Upper lobe of right lung (tissue), 1 donor: Measurements from ENCODE around the gene GRIP1. TPM values are rescaled to one million over a fixed set of nuclear protein-coding genes. Genes with fewer than 3 reads are reported as not detected.

Experiments used
- ATAC-seq: fragments of 200-7000 bp; cut with Tn5 transposase; one replicate; pipeline ENCODE4 v1.9.1; 2020; ENCODE audit warnings: mild to moderate bottlenecking, moderate library complexity
- DNase-seq: peaks from one replicate; pipeline ENCODE4 v3.0.0-alpha.2; 2020
- H3K27ac ChIP-seq: fragments of 200-600 bp; one replicate; pipeline ENCODE4 v1.8.0; 2022
- H3K27me3 ChIP-seq: fragments of 200-600 bp; one replicate; pipeline ENCODE4 v1.8.0; 2022; ENCODE audit warnings: mild to moderate bottlenecking
- H3K36me3 ChIP-seq: fragments of 200-600 bp; one replicate; pipeline ENCODE4 v1.8.0; 2022
- H3K4me1 ChIP-seq: fragments of 200-600 bp; one replicate; pipeline ENCODE4 v1.8.0; 2022
- H3K4me3 ChIP-seq: fragments of 200-600 bp; one replicate; pipeline ENCODE4 v1.8.0; 2022; ENCODE audit warnings: mild to moderate bottlenecking
- H3K9me3 ChIP-seq: fragments of 200-600 bp; one replicate; pipeline ENCODE4 v1.8.0; 2022
- CTCF ChIP-seq: fragments of 200-600 bp; IDR thresholded peaks from one replicate; pipeline ENCODE4 v1.8.0; 2022; ENCODE audit warnings: antibody characterized with exemption
- intact Hi-C: fragments of 100-400 bp; cut with DNase I; formaldehyde crosslinking; loops from one replicate; pipeline ENCODE4 v1.11.0; 2022
- total RNA-seq: library from RNA; stranded (reverse); fragmentation: NEBNext Ultra II Directional; extraction: Animal tissue kit (Norgen Biotek cat#: 25700); gene quantifications from one replicate; pipeline ENCODE4 v1.2.1, GENCODE V29; 2021
- donor health status: DM: no; HTN: yes; CAD: no; lungs with severe emphysema.

Gene GRIP1
- total RNA-seq, 1 donor from 2014 or later: 5.2 TPM

DNA sequence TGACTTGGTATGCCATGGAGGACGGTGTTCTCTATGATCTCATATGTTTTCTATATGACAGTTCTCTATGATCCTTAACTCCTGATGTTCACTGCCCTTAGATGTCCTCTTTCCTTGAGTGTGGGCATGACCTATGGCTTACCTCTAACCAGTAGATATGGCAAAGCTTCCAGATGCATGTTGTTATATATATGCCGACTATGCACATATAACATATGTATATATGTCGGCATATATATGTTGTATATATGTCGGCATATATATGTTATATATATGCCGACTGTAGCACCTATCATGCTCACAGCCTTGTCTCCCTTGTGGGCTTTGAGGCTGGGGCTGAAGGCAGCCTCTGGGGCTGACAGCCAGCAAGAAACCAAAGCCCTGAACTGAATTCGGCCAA lies 106.0 kb downstream of the GRIP1 start:
- Histone ChIP-seq H3K27ac (no peak overlapping the region), H3K27me3 (no peaks in the 10 kb centered on the region), H3K9me3 (no peaks in the 10 kb centered on the region), H3K4me1 (no peaks in the 10 kb centered on the region), H3K4me3 (no peak overlapping the region), H3K36me3 (no peaks in the 10 kb centered on the region)
- ATAC-seq (no peak), DNase-seq (no peak)
- TF ChIP-seq CTCF: no peak
- intact Hi-C loops: no loop called here

DNA sequence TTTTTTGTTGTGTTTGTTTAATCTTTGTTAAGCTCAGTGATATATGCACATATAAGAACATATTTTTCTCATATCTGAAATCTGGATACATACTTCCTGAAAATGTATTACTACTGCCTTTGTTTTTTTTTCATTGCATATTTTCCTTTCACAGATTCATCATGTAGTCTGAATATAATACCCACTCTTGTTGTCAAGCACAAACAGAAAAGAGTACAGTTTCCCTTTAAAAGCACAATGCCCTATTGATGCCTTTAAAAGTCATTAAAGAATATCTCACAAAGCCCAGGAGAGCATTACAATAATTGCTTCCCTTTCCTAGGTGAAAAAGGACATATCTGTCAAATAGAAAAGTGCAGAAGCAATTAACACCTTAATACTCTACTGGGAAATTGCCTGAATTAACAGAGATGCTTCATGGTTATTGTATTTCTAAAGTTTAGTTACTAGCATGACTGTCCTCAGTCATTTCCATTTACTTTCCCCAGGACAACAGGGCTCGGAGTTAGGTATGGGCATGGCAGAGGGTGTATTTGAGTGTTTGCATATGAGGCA lies 107.4 kb downstream of the GRIP1 start:
- intact Hi-C loops: no loop called here
- H3K36me3 ChIP-seq: no peaks in the 10 kb centered on the region

DNA sequence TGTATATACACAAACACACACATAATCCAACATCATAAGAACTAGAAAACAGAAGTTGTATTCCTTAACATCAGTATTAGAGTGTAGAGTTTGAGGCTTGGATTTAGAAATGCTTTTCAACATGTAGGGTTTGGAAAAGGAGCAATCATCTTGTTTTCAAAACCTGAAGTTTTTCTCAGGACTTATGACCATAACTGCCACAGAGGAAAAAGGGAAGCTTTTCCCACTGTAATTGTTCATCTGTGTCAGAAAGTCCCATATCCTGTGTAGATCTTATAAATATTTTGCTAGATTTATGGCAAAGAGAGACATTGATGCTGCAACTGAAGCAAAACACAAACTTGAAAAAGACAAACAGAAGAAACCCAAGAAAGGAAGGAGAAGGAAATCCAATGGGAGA lies 115.7 kb downstream of the GRIP1 start:
- no peaks in the 10 kb centered on the region for H3K36me3 ChIP-seq
- no peaks in the 10 kb centered on the region for H3K4me1 ChIP-seq
- intact Hi-C loops: no loop called here
- no peak for DNase-seq
- no peak overlapping the region for H3K4me3 ChIP-seq
- TF ChIP-seq CTCF: no peak
- peaks cover 10% of the 10 kb centered on the region for H3K9me3 ChIP-seq
- no peak overlapping the region for H3K27ac ChIP-seq
- no peak for ATAC-seq
- no peaks in the 10 kb centered on the region for H3K27me3 ChIP-seq

More for the DNA sequence above, 107.4 kb downstream of the GRIP1 start:
- Histone ChIP-seq H3K27me3 (no peaks in the 10 kb centered on the region), H3K4me1 (no peaks in the 10 kb centered on the region), H3K27ac (no peak overlapping the region), H3K4me3 (no peak overlapping the region), H3K9me3 (no peaks in the 10 kb centered on the region)
- ATAC-seq: peak; percentile 15
- no peak for TF ChIP-seq CTCF
- no peak for DNase-seq

GRCh38 chr12:66555113-66555512 lies 123.8 kb downstream of the GRIP1 start:
- ATAC-seq (no peak), DNase-seq (no peak)
- TF ChIP-seq CTCF: no peak
- Histone ChIP-seq H3K27ac (no peak overlapping the region), H3K4me1 (no peaks in the 10 kb centered on the region), H3K27me3 (no peaks in the 10 kb centered on the region), H3K4me3 (no peak overlapping the region), H3K9me3 (no peaks in the 10 kb centered on the region), H3K36me3 (no peaks in the 10 kb centered on the region)
- intact Hi-C loops: no loop called here

- H3K4me1 ChIP-seq: no peaks in the 10 kb centered on the region
- no peaks in the 10 kb centered on the region for H3K9me3 ChIP-seq
- H3K27ac ChIP-seq: no peak overlapping the region
- TF ChIP-seq CTCF: no peak
- ATAC-seq (no peak), DNase-seq (no peak)
- H3K27me3 ChIP-seq: no peaks in the 10 kb centered on the region
- intact Hi-C loops: no loop called here
- no peaks in the 10 kb centered on the region for H3K36me3 ChIP-seq
- H3K4me3 ChIP-seq: no peak overlapping the region
Measured at GRCh38 chr12:66552716-66553115, 126.2 kb downstream of the GRIP1 start.

DNA sequence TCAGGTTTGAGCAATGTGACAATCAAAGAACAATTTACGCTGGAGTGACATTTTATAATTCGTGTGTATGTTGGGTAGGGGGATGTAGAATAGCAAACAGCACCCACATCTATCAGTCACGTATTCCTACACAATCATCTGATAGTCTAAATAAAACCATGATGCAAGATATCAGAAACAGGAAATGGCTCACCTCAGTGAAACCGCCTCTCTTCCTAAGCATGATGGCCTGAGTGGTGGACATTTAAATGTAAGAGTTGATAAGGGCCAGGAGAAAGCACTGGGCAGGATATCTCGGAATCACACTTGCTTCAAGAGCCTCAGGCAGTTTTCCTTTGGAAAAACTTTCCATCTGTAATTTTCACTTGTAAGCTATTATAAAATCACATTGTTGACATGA lies 128.2 kb downstream of the GRIP1 start:
- intact Hi-C loops: no loop called here
- DNase-seq: no peak
- H3K36me3 ChIP-seq: no peaks in the 10 kb centered on the region
- no peak overlapping the region for H3K27ac ChIP-seq
- no peaks in the 10 kb centered on the region for H3K4me1 ChIP-seq
- no peak overlapping the region for H3K4me3 ChIP-seq
- no peak for ATAC-seq
- no peaks in the 10 kb centered on the region for H3K9me3 ChIP-seq
- no peaks in the 10 kb centered on the region for H3K27me3 ChIP-seq
- TF ChIP-seq CTCF: no peak
